Left renal cortex interstitium (tissue), 4 donors: ENCODE data around the gene TRAPPC2. TPM values are rescaled to one million over a fixed set of nuclear protein-coding genes. Genes with fewer than 3 reads are reported as not detected.
"Not testable (repeated sequence)": the region's sequence is repeated elsewhere in the genome, so short reads cannot be mapped to it uniquely, and the experiment has no call there.

Experiments
- DNase-seq, 4 donors: peaks; one replicate each; pipeline ENCODE4 v3.0.0-alpha.2; 2013; ENCODE audit warnings: low read depth in 4 of 4, low spot score in 2 of 4, missing footprints in 1 of 4
- polyA plus RNA-seq, 4 donors: library from polyadenylated mRNA; unstranded; fragments of 120-200 nt; gene quantifications; one replicate each; pipeline ENCODE4 v1.2.1, GENCODE V29; 2013; ENCODE audit not compliant: insufficient read length in 4 of 4

Gene TRAPPC2
- polyA plus RNA-seq, 4 donors, result 10.8 to 21.5 (median 17.6) TPM

- DNase-seq, result no peak
Measured at GRCh38 chrX:13673016-13673415, 61.4 kb downstream of the TRAPPC2 start.

DNA sequence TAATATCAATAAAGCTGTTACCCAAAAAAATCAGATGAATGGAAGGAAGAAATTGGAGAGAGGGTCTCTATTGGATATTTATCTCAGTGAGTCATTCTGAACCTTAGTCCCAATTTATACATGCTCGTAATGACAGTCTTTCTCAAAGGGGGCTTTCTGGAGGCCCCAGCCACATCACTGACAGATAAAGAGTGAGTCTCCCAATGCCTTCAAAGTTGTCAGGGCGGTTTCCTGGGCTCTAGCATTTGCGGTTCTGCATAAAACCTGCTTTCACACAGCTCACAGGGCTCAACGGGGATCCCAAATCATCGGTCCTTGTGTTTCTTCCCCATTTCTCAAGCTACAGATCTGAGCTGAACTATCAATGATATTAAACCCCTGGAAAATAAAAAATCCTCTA is 64.2 kb downstream of the TRAPPC2 start:
- no peak for DNase-seq

DNA sequence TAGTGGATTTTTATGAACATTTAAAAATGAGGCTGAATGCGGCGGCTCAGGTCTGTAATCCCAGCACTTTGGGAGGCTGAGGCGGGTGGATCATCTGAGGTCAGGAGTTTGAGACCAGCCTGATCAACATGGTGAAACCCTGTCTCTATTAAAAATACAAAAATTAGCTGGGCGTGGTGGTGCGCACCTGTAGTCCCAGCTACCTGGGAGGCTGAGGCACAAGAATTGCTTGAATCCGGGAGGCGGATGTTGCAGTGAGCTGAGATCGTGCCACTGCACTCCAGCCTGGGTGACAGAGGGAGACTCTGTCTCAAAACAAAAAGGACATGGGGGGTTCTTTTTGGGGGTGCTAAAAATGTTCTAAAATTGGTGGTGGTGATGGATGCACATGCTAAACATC is 64.7 kb downstream of the TRAPPC2 start:
- not testable (repeated sequence) for DNase-seq

- DNase-seq, result peak in 2 of 4 donors; percentile 10 to 16
Measured at GRCh38 chrX:13669246-13669737, 65.1 kb downstream of the TRAPPC2 start.

DNA sequence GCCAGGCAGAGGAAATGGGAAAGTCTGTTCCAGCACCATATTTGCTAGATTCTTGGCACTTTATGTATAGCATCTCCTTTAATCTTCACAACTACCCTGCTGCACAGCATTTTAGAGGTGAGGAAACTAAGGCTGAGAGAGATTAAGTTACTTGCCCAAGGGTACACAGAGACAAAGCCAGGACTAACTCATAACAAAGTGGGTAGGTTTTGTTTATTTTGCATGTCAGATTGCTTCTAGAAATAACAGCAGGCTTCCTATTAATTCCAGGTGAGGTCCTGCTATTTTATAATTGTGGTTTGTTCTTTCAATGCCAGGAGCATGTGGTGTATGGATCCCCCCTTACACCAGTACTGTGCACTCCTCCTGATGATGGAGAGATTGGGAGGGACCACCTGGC is 66.5 kb downstream of the TRAPPC2 start:
- no peak for DNase-seq

DNA sequence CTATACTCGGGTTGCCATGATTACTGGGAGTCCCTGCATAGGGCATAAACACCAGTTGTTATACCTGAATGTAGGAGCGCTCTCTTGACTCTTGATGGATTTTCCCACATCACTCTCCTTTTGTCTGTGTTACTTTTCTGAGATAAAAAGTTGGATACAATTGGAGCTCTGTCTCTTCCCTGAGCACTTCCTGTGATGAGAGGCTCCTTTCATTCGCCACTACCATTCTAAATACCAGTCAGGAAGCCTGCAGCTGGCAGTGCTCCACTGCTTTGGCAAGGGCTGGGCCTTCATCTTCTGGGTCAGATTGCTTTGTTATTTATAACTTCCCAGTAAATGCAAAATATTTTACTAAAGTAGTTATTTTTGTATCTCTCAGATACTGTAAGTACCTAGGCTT is 67.6 kb downstream of the TRAPPC2 start:
- DNase-seq, result no peak

DNA sequence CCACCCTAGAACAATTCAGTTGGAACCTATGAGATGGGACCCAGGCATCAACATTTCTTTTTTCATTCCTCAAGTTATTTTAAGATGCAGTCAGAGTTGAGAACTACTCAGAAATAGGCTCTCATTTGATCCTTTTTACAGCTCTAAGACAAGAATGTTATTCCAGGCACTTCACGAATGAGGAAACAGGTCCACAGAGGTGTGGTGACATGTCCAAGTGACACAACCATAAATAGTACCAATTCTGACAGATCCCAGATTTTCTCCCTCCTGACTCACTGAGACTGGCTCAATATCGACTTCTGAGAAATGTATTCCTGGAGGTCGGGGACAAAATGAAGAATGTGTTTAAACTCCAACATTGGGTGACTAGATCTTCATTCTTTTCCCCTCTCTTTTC is 70.4 kb downstream of the TRAPPC2 start:
- DNase-seq, result no peak

GRCh38 chrX:13662355-13662791 is 72.0 kb downstream of the TRAPPC2 start:
- DNase-seq, result peak in 1 of 4 donors; percentile 9

Other genes starting within 250 kb of the TRAPPC2 start
- 10 to 100 TPM; 18.8 to 36.6 (median 22.0) TPM for gene EGFL6, start 165.0 kb downstream of the TRAPPC2 start, polyA plus RNA-seq
- 1 to 10 TPM; 4.8 to 7.1 (median 6.3) TPM for gene TCEANC, start 81.5 kb downstream of the TRAPPC2 start, polyA plus RNA-seq
- 10 to 100 TPM; 23.4 to 28.0 (median 24.1) TPM for gene RAB9A, start 45.5 kb downstream of the TRAPPC2 start, polyA plus RNA-seq
- 10 to 100 TPM; 32.1 to 51.1 (median 44.3) TPM for gene OFD1, start 128 bp upstream of the TRAPPC2 start, polyA plus RNA-seq
- 10 to 100 TPM; 19.6 to 25.8 (median 23.3) TPM for gene GPM6B, start 82.5 kb upstream of the TRAPPC2 start, polyA plus RNA-seq